ENCODE measurements around the gene USP7. TPM values are rescaled to one million over a fixed set of nuclear protein-coding genes. Genes with fewer than 3 reads are reported as not detected.
A peak's percentile ranks its signal among the peaks of the same experiment; 100 is the strongest.

The USP7 gene
- total and polyA plus RNA-seq, 4 donors: 19.7 to 174 (median 56.0) TPM

DNA sequence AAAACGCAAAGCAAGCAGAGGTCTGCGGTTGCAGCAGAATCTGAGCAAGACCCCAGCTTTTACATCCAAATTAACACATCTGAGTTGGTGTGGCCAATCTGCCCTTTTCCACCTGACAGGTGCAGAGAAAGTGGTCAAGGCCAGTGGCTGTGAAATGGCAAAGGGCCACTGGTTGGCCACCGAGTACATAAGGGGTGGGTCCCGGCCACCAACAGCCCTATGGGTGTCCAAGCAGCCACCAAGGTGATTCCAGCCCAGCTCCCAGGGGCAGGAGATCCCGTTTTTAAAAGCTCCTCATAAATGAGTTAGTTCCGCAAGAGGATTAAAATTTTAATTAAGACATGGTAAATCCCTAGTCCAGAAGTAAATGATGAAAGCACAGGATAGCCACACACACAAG is 29.1 kb downstream of the USP7 start:
- H3K9ac ChIP-seq (ENCODE audit: insufficient read depth in 1 of 2, low read length in 2 of 2): no peak overlapping the region
- no peak for ATAC-seq (ENCODE audit: insufficient read depth, low FRiP score)
- peaks cover 0 to 6% (median 0%) of the 10 kb centered on the region in 4 donors for H3K36me3 ChIP-seq (ENCODE audit: control insufficient read depth in 4 of 4, insufficient read depth in 4 of 4, low read length in 4 of 4)
- DNase-seq: no peak
- TF ChIP-seq, protein P1, sequence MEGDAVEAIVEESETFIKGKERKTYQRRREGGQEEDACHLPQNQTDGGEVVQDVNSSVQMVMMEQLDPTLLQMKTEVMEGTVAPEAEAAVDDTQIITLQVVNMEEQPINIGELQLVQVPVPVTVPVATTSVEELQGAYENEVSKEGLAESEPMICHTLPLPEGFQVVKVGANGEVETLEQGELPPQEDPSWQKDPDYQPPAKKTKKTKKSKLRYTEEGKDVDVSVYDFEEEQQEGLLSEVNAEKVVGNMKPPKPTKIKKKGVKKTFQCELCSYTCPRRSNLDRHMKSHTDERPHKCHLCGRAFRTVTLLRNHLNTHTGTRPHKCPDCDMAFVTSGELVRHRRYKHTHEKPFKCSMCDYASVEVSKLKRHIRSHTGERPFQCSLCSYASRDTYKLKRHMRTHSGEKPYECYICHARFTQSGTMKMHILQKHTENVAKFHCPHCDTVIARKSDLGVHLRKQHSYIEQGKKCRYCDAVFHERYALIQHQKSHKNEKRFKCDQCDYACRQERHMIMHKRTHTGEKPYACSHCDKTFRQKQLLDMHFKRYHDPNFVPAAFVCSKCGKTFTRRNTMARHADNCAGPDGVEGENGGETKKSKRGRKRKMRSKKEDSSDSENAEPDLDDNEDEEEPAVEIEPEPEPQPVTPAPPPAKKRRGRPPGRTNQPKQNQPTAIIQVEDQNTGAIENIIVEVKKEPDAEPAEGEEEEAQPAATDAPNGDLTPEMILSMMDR (IDR thresholded peaks at IDR 0.05; ENCODE audit: control extremely low read depth, extremely low read depth): no peak
- peaks cover 0 to 10% (median 0%) of the 10 kb centered on the region in 5 donors for H3K4me1 ChIP-seq (ENCODE audit: control insufficient read depth in 5 of 5, insufficient read depth in 5 of 5, low read length in 5 of 5)
- no peaks in the 10 kb centered on the region for H3K27me3 ChIP-seq (ENCODE audit: control insufficient read depth in 3 of 3, insufficient read depth in 3 of 3, low read length in 2 of 3)
- H3K9me3 ChIP-seq (ENCODE audit: control insufficient read depth in 4 of 4, insufficient read depth in 3 of 4, low read length in 3 of 4): no peaks in the 10 kb centered on the region
- WGBS, 2 donors: 89% methylated on average over 6 of the region's 6 CpGs
- H3K4me3 ChIP-seq: no peak overlapping the region
- no peak overlapping the region for H3K27ac ChIP-seq (ENCODE audit: low read depth in 1 of 2, low read length in 1 of 2)

DNA sequence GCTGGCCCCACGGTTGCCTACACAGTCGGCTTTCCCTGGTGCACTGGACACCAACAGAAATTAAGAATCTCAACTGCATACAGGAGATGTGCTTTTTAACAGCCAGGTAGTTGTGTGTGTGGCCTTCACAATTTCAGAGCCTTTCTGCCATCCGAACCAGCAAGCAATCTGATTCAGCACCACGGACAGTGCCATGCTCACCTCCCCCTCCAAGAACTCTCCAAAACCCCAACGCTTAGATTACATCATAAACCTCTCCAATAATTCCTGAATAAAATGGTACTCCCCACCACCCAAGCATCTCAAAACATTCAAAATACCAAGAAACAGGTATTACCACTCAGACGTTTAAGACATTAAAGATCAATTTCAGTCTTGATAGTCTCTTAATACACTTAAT is 31.8 kb downstream of the USP7 start:
- no peaks in the 10 kb centered on the region for H3K9me3 ChIP-seq (ENCODE audit: control insufficient read depth in 4 of 4, insufficient read depth in 3 of 4, low read length in 3 of 4)
- TF ChIP-seq, protein P1 (IDR thresholded peaks at IDR 0.05; ENCODE audit: control extremely low read depth, extremely low read depth): no peak
- DNase-seq (peak; percentile 67 to 85 (median 67)), ATAC-seq (ENCODE audit: insufficient read depth, low FRiP score) (no peak)
- no peaks in the 10 kb centered on the region for H3K27me3 ChIP-seq (ENCODE audit: control insufficient read depth in 3 of 3, insufficient read depth in 3 of 3, low read length in 2 of 3)
- peaks cover 4 to 11% (median 9%) of the 10 kb centered on the region in 4 donors for H3K36me3 ChIP-seq (ENCODE audit: control insufficient read depth in 4 of 4, insufficient read depth in 4 of 4, low read length in 4 of 4)
- H3K27ac ChIP-seq (ENCODE audit: low read depth in 1 of 2, low read length in 1 of 2): no peak overlapping the region
- H3K4me3 ChIP-seq: no peak overlapping the region
- H3K4me1 ChIP-seq (ENCODE audit: control insufficient read depth in 5 of 5, insufficient read depth in 5 of 5, low read length in 5 of 5): peaks cover 0 to 15% (median 10%) of the 10 kb centered on the region in 5 donors
- no peak overlapping the region for H3K9ac ChIP-seq (ENCODE audit: insufficient read depth in 1 of 2, low read length in 2 of 2)
- WGBS, 2 donors: 51 to 57% methylated on average over 6 of the region's 6 CpGs

DNA sequence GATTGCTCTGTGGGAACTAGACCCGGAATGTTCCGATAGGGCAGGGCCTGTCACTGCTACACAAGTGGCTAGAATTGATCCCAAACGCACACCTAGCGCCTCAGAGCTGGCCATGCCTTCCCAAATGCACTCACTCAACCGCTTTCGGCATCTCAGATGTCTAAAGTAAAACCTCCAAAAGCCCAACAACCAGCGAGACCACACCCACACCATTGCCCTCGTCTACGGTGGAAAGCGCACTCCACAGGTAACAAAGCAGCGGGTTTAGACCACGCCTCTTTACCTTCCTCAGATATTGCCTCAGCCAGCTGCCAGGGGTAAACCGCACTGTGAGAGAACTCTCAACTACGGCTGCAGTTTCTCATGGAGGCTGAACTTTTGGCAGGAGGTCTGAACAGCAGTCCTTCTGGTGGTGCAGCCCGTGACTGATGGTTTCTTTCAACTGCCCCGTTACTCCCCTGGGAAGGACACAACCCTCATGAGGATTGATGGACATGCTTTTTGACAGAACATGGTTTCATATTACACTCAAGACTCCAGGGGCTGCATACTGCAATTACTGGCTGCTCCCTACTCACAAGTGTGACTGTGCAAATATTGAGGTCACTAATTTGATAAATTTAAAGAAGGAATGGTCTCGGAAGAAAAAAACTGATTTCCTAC is 34.5 kb downstream of the USP7 start:
- Histone ChIP-seq H3K9ac (ENCODE audit: insufficient read depth in 1 of 2, low read length in 2 of 2) (no peak overlapping the region), H3K36me3 (ENCODE audit: control insufficient read depth in 4 of 4, insufficient read depth in 4 of 4, low read length in 4 of 4) (peaks cover 10 to 16% (median 11%) of the 10 kb centered on the region in 4 donors), H3K4me3 (no peak overlapping the region), H3K27ac (ENCODE audit: low read depth in 1 of 2, low read length in 1 of 2) (no peak overlapping the region), H3K9me3 (ENCODE audit: control insufficient read depth in 4 of 4, insufficient read depth in 3 of 4, low read length in 3 of 4) (no peaks in the 10 kb centered on the region), H3K4me1 (ENCODE audit: control insufficient read depth in 5 of 5, insufficient read depth in 5 of 5, low read length in 5 of 5) (peaks cover 4 to 15% (median 6%) of the 10 kb centered on the region in 5 donors), H3K27me3 (ENCODE audit: control insufficient read depth in 3 of 3, insufficient read depth in 3 of 3, low read length in 2 of 3) (no peaks in the 10 kb centered on the region)
- no peak for DNase-seq
- no peak for ATAC-seq (ENCODE audit: insufficient read depth, low FRiP score)
- 91 to 95% methylated on average over 17 of the region's 17 CpGs for WGBS, 2 donors
- TF ChIP-seq, protein P1 (IDR thresholded peaks at IDR 0.05; ENCODE audit: control extremely low read depth, extremely low read depth): no peak

Measured in lung (tissue), 12 donors.